Heart left ventricle (tissue), 13 donors: Measurements from ENCODE around the gene LYRM4.

ENCODE experiments used
- POLR2A ChIP-seq, 2 donors: fragments of 450-650 bp; IDR thresholded peaks; one replicate each; pipeline ENCODE4 v1.6.1; 2017; ENCODE audit warnings: antibody characterized with exemption in 2 of 2, mild to moderate bottlenecking in 2 of 2, moderate library complexity in 2 of 2
- TF ChIP-seq, protein P1 (sequence below), 12 donors: fragments of 200-600 bp; sonication (generic) in 4 of 12; IDR thresholded peaks; one replicate each; pipeline versions ENCODE4 v1.5.0 to v1.8.0; 2018 to 2022; ENCODE audit warnings: antibody characterized with exemption in 12 of 12, mild to moderate bottlenecking in 5 of 12
- donor health status: ischemic (EF 13 %, LVEDD 7.1; RV severe dilation, severe dysfunction).
- donor health status: DM: no; HTN: yes; CAD: no.
- donor health status: DM: no; HTN: no; CAD: no.
- donor health status: ischemic (EF 25% LVEDD 6.9; RV normal size, moderate dysfunction).
- donor health status: ischemic (EF 25% LVEDD 5.7; RV mildly dilated, moderate dysfunction).
- donor health status: ischemic (EF 35%, LVEDD 5.7; RV mildly dilated, moderate dysfunction).
- donor health status: nonischemic (EF 11% LVEDD 7.7; RV severe dilation, severe dysfunction).
- donor health status: DM: yes; HTN: yes; CAD: no.
- donor health status: PGD.
- donor health status: ischemic (EF 29% LVEDD 5.4; RV normal size, mild dysfunction).
- donor health status: nonischemic (EF 23%, LVEDD 6.1; RV moderate dilation, normal function).

GRCh38 chr6:5285526-5285925 is 24.8 kb upstream of the LYRM4 start:
- TF ChIP-seq POLR2A (IDR thresholded peaks at IDR 0.05), result no peak
- TF ChIP-seq, protein P1, sequence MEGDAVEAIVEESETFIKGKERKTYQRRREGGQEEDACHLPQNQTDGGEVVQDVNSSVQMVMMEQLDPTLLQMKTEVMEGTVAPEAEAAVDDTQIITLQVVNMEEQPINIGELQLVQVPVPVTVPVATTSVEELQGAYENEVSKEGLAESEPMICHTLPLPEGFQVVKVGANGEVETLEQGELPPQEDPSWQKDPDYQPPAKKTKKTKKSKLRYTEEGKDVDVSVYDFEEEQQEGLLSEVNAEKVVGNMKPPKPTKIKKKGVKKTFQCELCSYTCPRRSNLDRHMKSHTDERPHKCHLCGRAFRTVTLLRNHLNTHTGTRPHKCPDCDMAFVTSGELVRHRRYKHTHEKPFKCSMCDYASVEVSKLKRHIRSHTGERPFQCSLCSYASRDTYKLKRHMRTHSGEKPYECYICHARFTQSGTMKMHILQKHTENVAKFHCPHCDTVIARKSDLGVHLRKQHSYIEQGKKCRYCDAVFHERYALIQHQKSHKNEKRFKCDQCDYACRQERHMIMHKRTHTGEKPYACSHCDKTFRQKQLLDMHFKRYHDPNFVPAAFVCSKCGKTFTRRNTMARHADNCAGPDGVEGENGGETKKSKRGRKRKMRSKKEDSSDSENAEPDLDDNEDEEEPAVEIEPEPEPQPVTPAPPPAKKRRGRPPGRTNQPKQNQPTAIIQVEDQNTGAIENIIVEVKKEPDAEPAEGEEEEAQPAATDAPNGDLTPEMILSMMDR (IDR thresholded peaks at IDR 0.05), result no peak
